Activated CD8-positive, alpha-beta memory T cell treated with anti-CD3 and anti-CD28 coated beads for 48 hours (primary cell): Measurements from ENCODE around the gene PLIN4.

Experiments
- DNase-seq, 3 experiments: peaks; one replicate each; pipeline ENCODE4 v3.0.0-alpha.2; 2020; ENCODE audit warnings: low read depth in 2 of 3, low spot score in 2 of 3

PLIN4 gene

DNA sequence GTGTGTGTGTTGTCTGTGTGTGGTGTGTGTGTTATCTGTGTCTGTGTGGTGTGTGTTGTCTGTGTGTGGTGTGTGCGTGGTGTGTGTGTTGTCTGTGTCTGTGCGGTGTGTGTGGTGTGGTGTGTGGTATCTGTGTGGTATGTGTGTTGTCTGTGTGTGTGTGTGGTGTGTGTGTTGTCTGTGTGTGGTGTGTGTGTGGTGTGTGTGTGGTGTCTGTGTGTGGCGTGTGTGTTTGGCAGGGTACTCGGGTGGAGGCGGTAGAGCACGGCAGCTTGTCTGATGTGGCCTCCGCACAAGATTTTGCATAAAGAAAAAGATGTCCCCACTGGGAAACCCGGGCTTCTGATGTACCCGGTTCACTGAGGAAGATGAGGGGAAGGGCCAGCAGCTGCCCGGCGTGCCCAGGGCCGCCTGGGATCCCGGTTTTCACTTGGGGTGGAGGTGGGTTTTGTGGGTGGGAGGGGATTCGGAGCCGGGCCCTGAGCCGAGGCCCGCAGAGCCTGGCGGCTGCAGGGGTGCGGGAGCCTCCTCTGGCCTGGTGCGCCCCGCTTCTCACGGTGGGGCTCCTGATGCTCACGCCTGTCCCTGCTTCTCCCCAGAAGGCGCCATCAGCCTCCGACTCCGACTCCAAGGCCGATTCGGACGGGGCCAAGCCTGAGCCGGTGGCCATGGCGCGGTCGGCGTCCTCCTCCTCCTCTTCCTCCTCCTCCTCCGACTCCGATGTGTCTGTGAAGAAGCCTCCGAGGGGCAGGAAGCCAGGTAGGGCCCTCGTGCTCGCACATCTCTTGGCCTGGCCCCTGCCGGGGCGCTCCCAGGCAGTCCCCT is 25.0 kb downstream of the PLIN4 start:
- no peak for DNase-seq

DNA sequence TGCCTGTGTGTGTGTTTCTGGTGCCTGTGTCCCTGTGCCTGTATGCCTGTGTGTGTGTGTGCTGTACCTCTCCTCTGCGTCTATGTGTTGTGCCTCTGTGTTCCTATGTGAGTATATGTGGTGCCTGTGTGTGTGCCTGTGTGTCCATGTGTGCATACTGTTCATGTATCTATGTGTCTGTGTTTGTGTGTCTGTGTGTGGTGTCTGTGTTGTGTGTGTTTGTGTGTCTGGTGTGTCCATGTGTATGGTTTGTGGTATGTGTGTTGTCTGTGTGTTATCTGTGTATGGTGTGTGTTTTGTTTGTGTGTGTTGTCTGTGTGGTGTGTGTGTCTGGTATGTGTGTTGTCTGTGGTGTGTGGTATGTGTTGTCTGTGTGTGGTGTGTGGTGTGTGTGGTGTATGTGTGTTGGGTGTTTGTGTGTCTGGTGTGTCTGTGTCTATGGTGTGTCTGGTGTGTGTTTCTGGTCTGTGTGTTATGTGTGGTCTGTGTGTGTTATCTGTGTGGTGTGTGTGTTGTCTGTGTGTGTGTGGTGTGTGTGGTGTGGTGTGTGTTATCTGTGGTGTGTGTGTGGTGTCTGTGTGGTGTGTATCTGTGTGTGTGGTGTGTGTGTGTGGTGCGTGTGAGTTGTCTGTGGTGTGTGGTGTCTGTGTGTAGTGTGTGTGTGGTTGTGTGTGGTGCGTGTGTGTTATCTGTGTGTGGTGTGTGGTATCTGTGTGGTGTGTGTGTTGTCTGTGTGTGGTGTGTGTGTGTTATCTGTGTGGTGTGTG is 25.8 kb downstream of the PLIN4 start:
- no peak for DNase-seq

DNA sequence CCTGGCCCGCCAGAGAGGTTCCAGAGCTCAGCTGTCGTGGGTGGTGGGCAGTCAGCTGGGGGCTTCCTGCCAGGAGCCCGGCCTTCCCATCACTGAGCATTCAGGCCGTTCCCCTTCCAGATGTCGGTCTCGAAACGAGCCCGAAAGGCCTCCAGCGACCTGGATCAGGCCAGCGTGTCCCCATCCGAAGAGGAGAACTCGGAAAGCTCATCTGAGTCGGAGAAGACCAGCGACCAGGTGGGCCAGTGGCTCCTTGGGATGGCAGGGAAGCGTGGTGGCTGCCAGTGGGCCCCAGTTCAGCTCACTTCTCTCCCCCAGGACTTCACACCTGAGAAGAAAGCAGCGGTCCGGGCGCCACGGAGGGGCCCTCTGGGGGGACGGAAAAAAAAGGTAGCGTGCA is 26.8 kb downstream of the PLIN4 start:
- DNase-seq: no peak

DNA sequence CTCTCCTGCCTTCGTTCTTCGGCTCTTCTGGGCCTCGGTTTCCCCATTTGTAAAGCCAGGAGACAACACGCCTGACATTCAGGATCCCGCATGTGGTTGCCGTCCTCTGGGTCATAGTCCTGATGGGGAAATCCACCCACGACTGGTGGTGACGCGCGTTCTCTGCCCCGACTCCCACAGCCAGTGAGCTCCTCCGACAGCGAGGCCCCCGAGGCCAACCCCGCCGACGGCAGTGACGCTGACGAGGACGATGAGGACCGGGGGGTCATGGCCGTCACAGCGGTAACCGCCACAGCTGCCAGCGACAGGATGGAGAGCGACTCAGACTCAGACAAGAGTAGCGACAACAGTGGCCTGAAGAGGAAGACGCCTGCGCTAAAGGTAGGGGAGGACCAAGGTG is 29.8 kb downstream of the PLIN4 start:
- no peak for DNase-seq

DNA sequence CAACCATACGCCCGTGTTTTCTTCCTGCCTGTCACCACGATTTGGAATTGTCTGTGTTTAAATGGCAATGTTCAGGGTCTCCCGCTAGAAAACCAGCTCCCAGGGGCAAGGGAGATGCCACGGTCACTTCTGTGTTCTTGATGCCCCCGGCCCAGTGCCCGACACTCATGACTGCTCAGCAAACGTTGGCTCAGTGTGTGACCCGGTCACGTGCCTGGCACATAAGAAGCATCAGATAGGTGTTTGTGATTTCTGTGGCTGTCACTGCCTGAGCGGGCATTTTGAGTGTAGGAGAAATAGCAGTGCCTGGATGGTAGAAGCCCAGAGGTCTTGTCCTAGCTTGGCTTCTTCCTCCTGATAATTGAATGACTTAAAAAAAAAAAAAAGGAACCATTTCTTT is 30.7 kb downstream of the PLIN4 start:
- no peak for DNase-seq

DNA sequence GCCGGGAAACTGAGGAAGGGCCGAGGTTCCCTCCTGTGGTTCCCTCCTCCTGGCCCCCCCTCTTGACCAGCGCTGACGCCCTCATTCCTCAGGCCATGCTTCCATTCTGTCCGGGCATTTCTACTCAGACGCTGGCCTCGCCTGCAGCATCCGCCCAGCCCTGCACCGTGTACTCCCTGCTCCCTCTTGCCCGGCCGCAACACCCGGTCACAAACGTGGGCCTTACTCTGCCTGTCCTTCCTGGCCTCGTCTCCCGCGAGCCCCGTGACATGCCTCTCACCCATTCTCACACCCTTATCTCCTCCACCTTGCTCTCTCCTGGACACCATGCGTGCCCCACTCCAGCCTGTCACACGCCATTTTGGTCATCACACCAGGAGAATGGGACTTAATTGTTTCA is 34.9 kb downstream of the PLIN4 start:
- no peak for DNase-seq

DNA sequence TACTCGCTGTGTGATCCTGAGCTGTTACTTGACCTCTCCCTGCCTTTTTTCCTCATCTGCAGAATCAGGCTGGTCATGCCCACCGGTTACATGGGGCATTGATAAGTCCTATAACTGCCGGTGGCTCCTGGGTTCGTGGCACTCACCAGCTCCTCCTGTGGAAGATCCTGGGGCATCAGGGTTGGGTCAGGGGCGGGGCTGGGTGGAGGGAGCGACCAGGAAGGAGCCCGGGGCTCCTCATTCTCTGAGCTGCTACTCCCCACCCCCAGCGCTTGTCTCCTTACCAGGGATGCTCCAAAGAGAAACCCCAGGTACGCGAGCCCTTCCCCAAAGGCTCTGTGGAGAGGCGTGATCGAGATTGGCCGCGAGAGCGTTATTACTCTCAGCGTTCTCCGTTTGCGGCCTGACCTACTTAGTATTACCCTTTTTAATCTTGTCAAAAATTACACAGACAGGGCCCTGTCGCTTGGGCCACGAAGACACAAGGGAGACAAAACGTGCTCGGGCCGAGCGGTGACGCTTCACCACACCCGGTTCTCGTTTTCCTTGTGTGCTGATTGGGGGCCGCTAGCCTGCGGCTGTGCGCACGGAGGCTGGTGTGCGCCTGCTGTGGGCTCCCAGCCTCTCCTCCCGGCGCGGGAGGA is 35.4 kb downstream of the PLIN4 start:
- no peak for DNase-seq

DNA sequence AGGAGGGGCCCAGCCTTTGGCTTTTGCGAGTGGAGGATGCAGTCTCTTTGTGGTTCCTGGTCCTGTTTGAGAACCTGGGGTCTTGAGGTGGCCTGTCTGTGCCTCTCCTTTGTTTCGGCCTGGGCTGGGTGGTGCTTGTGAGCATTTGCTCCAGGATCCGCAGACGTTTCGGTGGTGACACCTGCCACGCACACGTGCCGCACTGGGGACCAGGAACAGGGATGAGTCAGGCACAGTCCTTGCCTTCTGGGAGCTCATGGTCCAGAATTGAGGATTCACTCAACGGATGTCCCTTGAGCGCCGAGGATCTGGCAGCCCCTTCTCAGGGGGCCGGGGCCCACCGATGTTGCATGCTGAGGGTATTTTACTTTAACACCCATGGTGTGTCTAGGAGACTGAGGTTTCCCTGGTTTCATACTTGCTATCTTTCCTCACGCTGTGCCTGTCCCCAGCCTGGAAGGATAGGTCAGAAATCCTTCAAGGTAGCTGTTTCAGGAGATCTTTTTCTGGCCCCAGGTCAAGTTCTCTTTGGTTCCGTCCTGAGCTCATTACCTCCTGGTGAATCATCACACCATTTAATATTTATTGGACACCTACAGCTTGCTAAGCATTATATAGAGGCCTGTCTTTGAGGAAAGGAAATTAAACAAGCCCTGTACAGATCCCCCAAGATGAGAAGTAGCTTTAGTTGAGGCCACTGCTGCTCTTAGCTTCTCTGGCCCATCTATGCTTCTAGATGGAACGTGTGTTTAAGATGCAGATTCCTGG is 41.1 kb downstream of the PLIN4 start:
- DNase-seq: no peak

DNA sequence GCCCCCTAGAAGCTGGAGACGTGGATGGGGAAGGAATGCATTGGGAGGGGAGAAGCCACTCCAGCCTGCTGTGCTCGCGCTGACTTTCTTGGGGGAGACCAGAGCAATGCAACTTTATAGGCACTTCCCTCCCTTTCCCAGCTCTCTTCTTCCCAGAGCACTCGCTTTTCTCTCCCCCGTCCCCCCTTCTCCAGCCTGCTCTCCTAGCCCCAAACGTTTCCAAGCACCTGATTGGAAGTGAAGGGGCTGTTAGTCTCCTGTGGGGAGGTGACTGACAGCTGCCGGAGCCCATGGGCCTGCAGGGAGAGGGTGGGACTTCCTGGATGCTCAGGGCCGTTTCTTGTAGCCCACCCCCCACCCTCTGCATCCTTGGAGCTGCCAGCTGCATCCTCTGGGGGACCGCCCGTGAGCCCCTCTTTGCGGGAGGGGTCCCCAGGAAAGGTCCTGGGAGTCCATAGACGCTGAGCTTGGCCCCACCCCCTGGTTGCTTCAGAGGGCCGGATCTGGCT is 43.7 kb downstream of the PLIN4 start:
- DNase-seq: no peak

DNA sequence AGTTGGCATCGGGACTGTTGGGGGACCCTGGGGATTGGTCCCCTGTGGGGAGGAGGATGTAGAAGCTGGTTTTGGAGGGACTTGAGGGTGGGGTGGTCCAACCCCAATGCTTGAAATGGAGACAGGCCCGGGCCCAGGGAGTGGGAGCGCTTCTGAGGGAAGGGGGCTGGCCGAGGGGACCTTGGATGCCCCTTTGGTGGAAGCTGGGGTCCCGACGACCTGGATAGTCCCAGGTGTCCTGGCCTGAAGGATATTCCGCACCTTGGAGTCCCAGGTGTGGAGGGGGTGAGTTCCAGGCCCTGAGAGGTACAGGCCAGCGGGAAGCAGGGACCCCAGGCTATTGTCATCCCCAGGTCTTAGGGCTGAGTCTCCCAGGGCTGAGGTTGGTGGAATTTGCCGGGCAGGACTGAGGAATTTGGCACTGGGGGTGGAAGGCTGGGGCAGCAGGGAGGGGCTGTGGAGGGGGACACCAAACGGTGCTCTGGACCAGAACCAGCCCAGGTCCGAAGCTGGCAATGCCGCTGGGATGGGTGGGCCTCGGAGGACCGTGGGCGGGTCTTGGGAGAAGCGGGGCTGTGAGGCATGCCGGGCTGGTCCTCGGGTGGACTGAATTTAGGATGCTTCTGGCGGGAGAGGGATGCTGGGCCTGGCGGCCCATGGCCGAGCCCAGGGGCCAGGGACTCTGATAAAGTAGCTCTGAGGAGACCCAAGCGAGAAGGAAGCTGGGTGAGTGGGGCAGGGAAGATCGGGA is 44.3 kb downstream of the PLIN4 start:
- DNase-seq: no peak

DNA sequence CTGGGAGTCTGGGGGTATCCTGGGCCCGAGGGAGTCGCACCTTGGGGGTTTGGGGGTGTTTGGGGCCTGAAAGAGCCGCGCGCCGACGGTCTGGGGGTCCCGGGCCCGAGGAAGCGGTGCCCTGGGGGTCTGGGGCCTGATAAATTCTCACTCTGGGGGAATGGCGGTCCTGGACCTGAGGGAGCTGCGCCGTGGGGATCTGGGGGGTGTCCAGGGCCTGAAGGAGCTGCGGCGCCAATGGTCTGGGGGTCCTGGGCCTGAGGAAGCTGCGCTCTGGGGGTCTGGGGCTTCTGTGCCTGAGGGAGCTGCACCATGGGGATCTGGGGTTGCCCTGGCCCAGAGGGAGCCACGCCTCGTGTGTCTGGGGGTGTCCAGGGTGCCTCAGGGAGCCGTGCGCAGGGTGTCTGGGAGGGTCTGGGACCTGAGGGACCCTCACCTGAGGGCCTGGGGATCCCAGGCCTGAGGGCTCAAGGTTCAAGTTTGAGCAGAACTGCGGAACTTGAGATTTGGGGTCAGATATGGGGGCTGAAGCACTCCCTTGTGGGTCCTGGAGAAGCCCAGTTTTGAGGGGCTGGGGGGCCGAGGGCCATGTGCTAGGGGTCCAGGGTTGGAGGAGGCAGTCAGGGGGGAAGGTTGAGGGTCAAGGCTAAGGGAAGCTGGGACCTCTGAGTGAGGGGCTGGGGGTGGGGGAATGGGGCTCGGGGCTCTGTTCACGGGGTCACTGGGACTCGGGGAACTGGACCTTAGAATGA is 45.1 kb downstream of the PLIN4 start:
- no peak for DNase-seq

DNA sequence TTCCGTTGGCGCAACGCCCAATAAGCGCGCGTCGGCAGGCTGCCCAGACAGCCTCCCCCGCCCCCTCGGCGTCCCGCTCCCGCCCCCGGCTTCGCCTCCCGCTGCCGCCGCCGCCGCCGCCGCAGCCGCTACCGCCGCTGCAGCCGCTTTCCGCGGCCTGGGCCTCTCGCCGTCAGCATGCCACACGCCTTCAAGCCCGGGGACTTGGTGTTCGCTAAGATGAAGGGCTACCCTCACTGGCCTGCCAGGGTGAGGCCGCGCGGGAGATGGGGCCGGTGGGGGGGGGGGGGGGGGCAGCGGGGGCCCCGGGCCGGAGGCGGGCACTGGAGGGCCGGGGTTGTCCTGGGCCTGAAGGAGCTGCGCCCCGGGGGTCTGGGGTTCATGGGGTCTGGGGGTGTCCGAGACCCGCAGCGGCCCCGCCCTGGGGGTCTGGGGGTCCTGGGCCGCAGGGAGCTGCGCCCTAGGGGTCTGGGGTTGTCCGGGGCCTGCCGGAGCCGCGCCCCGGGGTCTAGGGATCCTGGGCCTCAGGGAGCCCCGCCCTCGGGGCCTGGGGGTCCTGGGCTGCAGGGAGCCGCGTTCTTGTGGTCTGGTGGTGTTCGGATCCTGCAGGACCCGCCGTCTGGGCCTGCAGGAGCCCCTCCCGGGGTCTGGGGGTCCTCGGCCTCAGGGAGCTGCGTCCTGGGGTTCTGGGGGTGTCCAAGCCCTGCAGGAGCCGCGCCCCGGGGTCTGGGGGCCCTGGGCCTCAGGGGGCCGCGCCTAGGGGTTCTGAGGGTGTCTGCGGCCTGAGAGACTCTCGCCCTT is 45.9 kb downstream of the PLIN4 start, which contains the start of gene HDGFL2:
TSS of gene HDGFL2 (plus strand) at position 124 of the 801 bp plus-strand sequence. CDS start at position 178, 54 bp downstream.
- DNase-seq: peak in 1 of 3 experiments; percentile 69

DNA sequence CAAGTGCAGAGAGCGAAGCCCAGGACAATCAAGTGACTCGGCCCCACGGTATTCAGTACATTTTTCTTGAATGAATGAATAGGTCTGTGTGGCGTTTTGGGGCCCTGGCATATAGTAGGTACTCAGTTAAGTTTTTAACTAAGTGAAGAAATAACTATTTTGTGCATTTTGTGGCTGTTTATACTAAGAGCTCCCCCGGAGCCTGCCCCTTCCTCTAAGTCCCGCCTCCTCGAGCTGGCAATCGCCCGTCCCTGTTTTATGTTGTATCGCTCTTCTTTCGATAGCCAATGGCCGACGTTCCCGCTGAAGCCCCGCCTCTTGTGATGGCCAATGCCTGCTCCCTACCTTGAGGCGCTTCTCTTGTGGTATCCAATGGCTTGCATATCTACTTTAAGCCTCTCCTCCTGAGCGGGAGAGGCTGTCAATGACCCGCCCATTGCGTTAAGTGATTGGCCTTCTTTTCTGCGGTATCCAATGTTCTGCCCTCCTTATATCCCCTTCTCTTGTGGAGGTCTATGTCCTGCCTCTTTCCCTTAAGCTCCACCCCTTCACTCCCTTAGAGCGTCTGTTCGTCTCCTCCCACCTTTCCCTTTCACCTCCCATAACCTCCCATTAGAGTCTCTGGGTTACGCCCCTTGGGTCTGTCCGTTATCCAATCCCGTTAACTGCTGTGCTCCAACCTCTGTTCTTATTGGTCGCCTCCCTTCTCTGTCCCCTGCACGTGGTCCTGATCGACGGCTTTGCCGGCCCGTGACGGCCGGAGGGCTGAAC is 46.7 kb downstream of the PLIN4 start:
- DNase-seq: peak; percentile 64 to 92 (median 85)

DNA sequence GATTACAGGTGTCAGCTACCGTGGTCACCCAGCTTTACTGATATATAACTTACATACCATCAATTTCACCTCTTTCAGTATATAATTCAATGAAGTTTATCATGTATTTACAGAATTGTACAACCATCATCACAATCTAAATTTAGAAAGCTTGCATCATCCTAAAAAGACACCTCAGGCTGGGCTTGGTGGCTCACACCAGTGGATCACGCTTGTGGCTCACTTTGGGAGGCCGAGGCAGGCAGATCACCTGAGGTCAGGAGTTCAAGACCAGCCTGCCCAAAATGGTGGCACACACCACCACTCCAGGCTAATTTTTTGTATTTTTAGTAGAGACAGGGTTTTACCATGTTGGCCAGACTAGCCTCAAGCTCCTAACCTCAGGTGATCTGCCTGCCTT is 50.5 kb downstream of the PLIN4 start:
- DNase-seq: no peak

DNA sequence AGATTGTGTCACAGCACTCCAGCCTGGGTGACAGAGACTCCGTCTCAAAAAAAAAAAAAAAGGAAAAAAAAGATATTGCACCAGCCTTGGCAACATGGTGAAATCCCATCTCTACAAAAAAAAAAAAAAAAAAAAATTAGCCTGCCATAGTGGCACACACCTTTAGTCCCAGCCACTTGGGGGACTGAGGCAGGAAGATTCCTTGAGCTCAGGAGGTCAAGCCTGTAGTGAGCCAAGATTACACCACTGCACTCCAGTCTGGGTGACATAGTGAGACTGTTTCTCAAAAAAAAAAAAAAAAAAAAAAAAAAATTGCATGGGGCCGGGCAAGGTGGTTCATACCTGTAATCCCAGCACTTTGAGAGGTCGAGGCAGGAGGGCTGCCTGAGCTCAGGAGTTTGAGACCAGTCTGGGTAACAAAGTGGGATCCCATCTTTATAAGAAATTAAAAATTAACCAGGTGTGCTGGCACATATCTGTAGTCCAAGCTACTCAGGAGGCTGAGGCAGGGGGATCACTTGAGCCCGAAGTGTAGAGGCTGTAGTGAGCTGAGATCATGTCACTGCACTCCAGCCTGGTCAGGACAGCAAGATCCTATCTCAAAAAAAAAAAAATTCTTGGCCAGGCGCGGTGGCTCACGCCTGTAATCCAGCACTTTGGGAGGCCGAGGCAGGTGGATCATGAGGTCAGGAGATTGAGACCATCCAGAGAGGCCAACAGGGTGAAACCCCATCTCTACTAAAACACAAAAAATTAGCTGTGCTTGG is 53.3 kb downstream of the PLIN4 start:
- DNase-seq: no peak

DNA sequence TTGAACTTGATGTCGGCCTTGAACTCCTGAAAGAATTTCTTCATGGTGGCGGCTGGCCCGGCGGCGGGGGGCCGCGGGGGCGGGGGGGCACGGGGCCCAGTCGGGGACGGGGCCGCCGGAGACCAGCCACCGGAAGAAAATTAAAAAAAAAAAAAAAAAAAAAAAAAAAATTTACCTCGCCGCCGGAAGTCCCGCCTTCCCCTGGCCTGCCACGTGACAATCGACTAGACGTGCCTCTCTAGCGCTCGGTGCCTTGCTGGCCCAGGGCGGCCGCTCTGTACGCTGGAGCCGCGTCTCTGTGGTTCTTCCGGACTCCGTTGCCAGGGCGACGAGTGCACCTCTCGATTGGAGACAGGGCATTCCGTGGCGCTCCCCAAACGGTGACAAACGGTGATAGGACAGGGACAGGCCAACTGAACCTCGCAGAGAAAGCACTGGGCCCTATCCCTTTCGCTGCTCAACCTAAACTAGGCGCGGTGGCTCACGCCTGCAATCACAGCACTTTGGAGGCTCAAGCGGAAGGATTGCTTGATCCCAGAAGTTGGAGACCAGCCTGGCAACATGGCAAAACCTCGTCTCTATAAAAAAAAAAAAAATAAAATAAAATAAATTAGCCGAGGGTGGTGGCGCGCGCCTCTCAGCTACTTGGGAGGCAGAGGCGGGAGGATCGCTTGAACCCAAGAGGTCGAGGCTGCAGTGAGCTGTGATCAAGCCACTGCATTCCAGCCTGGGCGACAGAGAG is 60.5 kb downstream of the PLIN4 start, which contains the start of gene UBXN6:
TSS of gene UBXN6 (minus strand) at position 141 of the 742 bp plus-strand sequence. CDS start at position 44, 97 bp downstream.
- peak; percentile 91 for DNase-seq
